22Rv1 (cell line): ENCODE data around the gene TOB1.

Experiments used
- CTCF ChIP-seq: fragments of 450-650 bp; IDR thresholded peaks from 2 replicates; pipeline ENCODE4 v1.5.1; 2017; ENCODE audit warnings: mild to moderate bottlenecking
- ZFX ChIP-seq: fragments of 450-650 bp; IDR thresholded peaks from 2 replicates; pipeline ENCODE4 v1.6.1; 2017; ENCODE audit warnings: antibody characterized with exemption, borderline replicate concordance

- TF ChIP-seq CTCF (no peak), ZFX (no peak)
Observed at GRCh38 chr17:50865060-50865867, 890 bp downstream of the TOB1 start.
